OCI-LY1 (cell line): ENCODE measurements around the gene FARS2.

Experiments used
- H2AFZ ChIP-seq: fragments of 200-600 bp; sonication (generic), shearing (Covaris generic); 2 replicates; pipeline ENCODE4 v1.6.0; 2014; ENCODE audit warnings: antibody characterized with exemption, mild to moderate bottlenecking, low read length
- H3F3A ChIP-seq: fragments of 200-600 bp; sonication (generic), shearing (Covaris generic); 2 replicates; pipeline ENCODE4 v1.6.0; 2014; ENCODE audit warnings: mild to moderate bottlenecking, antibody characterized with exemption, low read length, moderate library complexity; ENCODE audit not compliant: insufficient read depth
- H3K27ac ChIP-seq: fragments of 200-600 bp; sonication (generic); 2 replicates; pipeline ENCODE4 v1.5.1; 2014; ENCODE audit warnings: low read length, mixed run types, mild to moderate bottlenecking, low read depth; ENCODE audit not compliant: poor library complexity, severe bottlenecking
- H3K27me3 ChIP-seq: fragments of 200-600 bp; sonication (generic); 2 replicates; pipeline ENCODE4 v1.6.0; 2014; ENCODE audit warnings: antibody characterized with exemption, mild to moderate bottlenecking, low read length, moderate library complexity; ENCODE audit not compliant: insufficient read depth
- H3K36me3 ChIP-seq: fragments of 200-600 bp; sonication (generic); 2 replicates; pipeline ENCODE4 v1.6.1; 2014; ENCODE audit warnings: mild to moderate bottlenecking, antibody characterized with exemption, low read length, moderate library complexity, mixed read lengths; ENCODE audit not compliant: insufficient read depth
- H3K4me1 ChIP-seq: fragments of 200-600 bp; sonication (generic); 2 replicates; pipeline ENCODE4 v1.5.1; 2014; ENCODE audit warnings: mild to moderate bottlenecking, low read length, moderate library complexity; ENCODE audit not compliant: insufficient read depth, severe bottlenecking
- H3K4me2 ChIP-seq: fragments of 200-600 bp; sonication (generic), shearing (Covaris generic); 2 replicates; pipeline ENCODE4 v1.6.1; 2014; ENCODE audit warnings: low read length
- H3K4me3 ChIP-seq: fragments of 200-600 bp; sonication (generic); 2 replicates; pipeline ENCODE4 v1.5.1; 2014; ENCODE audit warnings: low read length, low read depth, mild to moderate bottlenecking, mixed read lengths; ENCODE audit not compliant: poor library complexity, severe bottlenecking
- H3K79me2 ChIP-seq: fragments of 200-600 bp; shearing (Covaris generic); 2 replicates; pipeline ENCODE4 v1.6.1; 2016; ENCODE audit warnings: mixed run types, low read length, mixed read lengths; ENCODE audit not compliant: insufficient read depth
- H3K9ac ChIP-seq: fragments of 200-600 bp; sonication (generic), shearing (Covaris generic); 2 replicates; pipeline ENCODE4 v1.6.1; 2014; ENCODE audit warnings: mild to moderate bottlenecking, low read length, mixed read lengths
- H3K9me2 ChIP-seq: fragments of 200-600 bp; sonication (generic), shearing (Covaris generic); 2 replicates; pipeline ENCODE4 v1.6.1; 2014; ENCODE audit warnings: low read depth, mild to moderate bottlenecking, low read length, mixed read lengths
- H3K9me3 ChIP-seq: fragments of 200-600 bp; shearing (Covaris generic); 2 replicates; pipeline ENCODE4 v1.6.1; 2014; ENCODE audit warnings: low read length, mixed read lengths
- H4K20me1 ChIP-seq: fragments of 200-600 bp; sonication (generic), shearing (Covaris generic); 2 replicates; pipeline ENCODE4 v1.6.0; 2016; ENCODE audit warnings: mild to moderate bottlenecking, low read length; ENCODE audit not compliant: insufficient read depth
- EZH2 ChIP-seq: fragments of 200-600 bp; sonication (generic), shearing (Covaris generic); IDR thresholded peaks from 2 replicates; pipeline ENCODE4 v1.8.0; 2017; ENCODE audit warnings: borderline replicate concordance, mixed run types, mild to moderate bottlenecking, antibody characterized with exemption, low read length, moderate library complexity, mixed read lengths
- TF ChIP-seq, protein P1 (sequence below): fragments of 200-600 bp; sonication (generic), shearing (Covaris generic); IDR thresholded peaks from 2 replicates; pipeline ENCODE4 v1.5.1; 2017; ENCODE audit warnings: mild to moderate bottlenecking, antibody characterized with exemption, low read length, moderate library complexity, mixed read lengths

Gene FARS2

DNA sequence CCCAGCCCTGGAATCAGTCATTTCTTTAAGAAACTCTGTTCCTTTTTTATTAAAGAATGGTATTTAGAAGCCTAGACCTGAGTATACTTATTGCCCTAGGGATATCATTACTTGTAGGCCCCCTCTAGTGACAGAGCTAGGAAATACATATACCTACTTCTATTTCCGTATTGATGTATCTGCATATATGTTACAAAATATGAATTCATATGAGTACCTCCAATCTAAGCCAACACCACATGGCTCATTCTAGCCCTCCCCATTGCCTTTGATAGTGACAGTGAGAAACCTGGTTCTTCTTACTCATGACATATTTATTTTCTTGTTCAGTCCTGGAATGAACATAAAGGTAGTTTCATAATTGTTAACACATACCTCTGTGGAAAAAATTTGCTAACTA lies 137.2 kb downstream of the FARS2 start:
- Histone ChIP-seq H2AFZ (no peak overlapping the region), H3K4me1 (peaks cover 19% of the 10 kb centered on the region), H3K79me2 (no peaks in the 10 kb centered on the region), H3K9ac (no peak overlapping the region), H3K27me3 (no peaks in the 10 kb centered on the region), H3K9me3 (no peaks in the 10 kb centered on the region), H3F3A (no peaks in the 10 kb centered on the region), H3K4me2 (no peak overlapping the region), H3K9me2 (no peaks in the 10 kb centered on the region), H3K27ac (no peak overlapping the region), H3K36me3 (no peaks in the 10 kb centered on the region), H3K4me3 (no peak overlapping the region), H4K20me1 (no peaks in the 10 kb centered on the region)
- TF ChIP-seq, protein P1, sequence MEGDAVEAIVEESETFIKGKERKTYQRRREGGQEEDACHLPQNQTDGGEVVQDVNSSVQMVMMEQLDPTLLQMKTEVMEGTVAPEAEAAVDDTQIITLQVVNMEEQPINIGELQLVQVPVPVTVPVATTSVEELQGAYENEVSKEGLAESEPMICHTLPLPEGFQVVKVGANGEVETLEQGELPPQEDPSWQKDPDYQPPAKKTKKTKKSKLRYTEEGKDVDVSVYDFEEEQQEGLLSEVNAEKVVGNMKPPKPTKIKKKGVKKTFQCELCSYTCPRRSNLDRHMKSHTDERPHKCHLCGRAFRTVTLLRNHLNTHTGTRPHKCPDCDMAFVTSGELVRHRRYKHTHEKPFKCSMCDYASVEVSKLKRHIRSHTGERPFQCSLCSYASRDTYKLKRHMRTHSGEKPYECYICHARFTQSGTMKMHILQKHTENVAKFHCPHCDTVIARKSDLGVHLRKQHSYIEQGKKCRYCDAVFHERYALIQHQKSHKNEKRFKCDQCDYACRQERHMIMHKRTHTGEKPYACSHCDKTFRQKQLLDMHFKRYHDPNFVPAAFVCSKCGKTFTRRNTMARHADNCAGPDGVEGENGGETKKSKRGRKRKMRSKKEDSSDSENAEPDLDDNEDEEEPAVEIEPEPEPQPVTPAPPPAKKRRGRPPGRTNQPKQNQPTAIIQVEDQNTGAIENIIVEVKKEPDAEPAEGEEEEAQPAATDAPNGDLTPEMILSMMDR: peak; percentile 75
- TF ChIP-seq EZH2: no peak

DNA sequence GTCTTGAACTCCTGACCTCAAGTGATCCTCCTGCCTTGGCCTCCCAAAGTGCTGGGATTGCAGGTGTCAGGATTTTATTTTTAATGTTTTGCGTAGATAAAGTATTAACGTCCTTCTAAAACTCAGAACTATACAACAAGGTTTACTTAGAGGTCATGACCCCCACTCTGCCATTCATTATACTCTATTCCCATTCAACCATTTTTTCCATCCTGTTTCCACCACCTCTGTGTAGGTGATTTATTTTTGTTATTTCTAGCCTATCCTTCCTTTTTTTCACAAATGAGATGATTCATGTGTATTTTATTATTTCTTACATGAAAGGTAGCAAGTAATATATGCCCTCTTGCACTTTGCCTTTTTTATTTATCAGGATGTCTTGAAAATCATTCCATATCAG lies 138.1 kb downstream of the FARS2 start:
- H3K27me3 ChIP-seq: no peaks in the 10 kb centered on the region
- H3K79me2 ChIP-seq: no peaks in the 10 kb centered on the region
- no peak overlapping the region for H3K4me2 ChIP-seq
- H3K4me1 ChIP-seq: peaks cover 19% of the 10 kb centered on the region
- no peaks in the 10 kb centered on the region for H3K9me3 ChIP-seq
- no peaks in the 10 kb centered on the region for H3F3A ChIP-seq
- no peak for TF ChIP-seq EZH2
- TF ChIP-seq, protein P1: no peak
- H3K9me2 ChIP-seq: no peaks in the 10 kb centered on the region
- H3K9ac ChIP-seq: no peak overlapping the region
- H2AFZ ChIP-seq: no peak overlapping the region
- H4K20me1 ChIP-seq: no peaks in the 10 kb centered on the region
- no peaks in the 10 kb centered on the region for H3K36me3 ChIP-seq
- H3K27ac ChIP-seq: no peak overlapping the region
- no peak overlapping the region for H3K4me3 ChIP-seq

DNA sequence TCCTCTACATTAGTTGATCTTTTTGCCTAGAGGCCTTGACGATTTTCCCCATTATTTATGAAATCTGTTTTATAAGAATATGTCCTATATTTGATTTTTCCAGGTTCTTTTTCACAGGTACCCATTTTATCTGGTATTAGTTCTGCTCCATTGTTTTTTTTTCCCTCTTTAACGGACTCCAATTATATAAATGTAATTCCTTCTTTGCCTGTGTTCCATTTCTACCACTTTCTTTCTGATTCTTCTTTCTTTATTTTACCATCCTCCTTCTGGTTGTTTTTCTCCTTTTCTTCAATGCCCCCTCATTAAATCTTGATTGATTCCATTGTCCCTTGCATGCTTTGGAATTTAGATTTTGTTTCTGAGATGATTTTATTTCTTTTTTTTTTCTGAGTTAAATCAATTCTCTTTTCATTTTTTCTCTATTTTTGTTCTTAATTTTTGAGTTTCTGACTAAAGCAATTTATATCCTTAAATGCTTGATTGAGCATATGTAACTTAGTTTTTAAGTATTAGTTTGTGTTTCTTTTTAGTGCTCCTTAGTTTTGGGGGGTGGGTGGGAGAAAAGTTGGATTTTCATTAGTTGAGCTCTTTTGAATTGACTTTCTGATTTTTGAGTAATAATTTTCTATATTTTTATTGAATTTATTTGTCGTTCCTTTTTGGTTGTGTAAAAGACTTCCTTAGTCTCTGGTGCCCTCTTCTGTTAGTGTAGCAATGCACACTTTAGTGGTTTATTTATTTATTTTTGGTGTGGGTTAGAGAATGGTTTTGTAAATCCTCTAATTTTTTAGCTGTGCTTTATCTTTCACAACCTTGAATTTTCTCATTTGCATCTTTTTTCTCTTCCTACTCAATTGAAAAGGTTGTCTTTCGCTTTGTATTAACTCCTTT lies 140.8 kb downstream of the FARS2 start:
- Histone ChIP-seq H2AFZ (no peak overlapping the region), H3K4me1 (peaks cover 10% of the 10 kb centered on the region), H3K27me3 (no peaks in the 10 kb centered on the region), H3K4me3 (no peak overlapping the region), H3K79me2 (no peaks in the 10 kb centered on the region), H3K36me3 (no peaks in the 10 kb centered on the region), H3K9ac (no peak overlapping the region), H3K4me2 (no peak overlapping the region), H4K20me1 (no peaks in the 10 kb centered on the region), H3K9me3 (no peaks in the 10 kb centered on the region), H3K27ac (no peak overlapping the region), H3F3A (no peaks in the 10 kb centered on the region), H3K9me2 (no peaks in the 10 kb centered on the region)
- TF ChIP-seq, protein P1: peak; percentile 66
- no peak for TF ChIP-seq EZH2
